Activated CD4-positive, alpha-beta T cell treated with anti-CD3 and anti-CD28 coated beads for 36 hours (primary cell): Measurements from ENCODE around the gene SPATA25. TPM values are rescaled to one million over a fixed set of nuclear protein-coding genes. Genes with fewer than 3 reads are reported as not detected.
"Not testable (repeated sequence)": the region's sequence is repeated elsewhere in the genome, so short reads cannot be mapped to it uniquely, and the experiment has no call there.

ENCODE experiments used
- ATAC-seq: fragments of 200-7000 bp; cut with Tn5 transposase; one replicate; pipeline ENCODE4 v1.10.0; 2021; ENCODE audit warnings: mild to moderate bottlenecking, moderate library complexity
- CTCF ChIA-PET: fragments of 350-600 bp; sonication (Branson Sonifier 250); formaldehyde crosslinking; loops from one replicate; lab custom pipeline; 2021; ENCODE audit warnings: antibody characterized with exemption; lab: Charles Lee
- POLR2A ChIA-PET: fragments of 350-600 bp; sonication (Branson Sonifier 250); formaldehyde crosslinking; loops from one replicate; lab custom pipeline; 2021; ENCODE audit warnings: antibody characterized with exemption, inconsistent platforms; lab: Charles Lee
- DNase-seq: peaks from one replicate; pipeline ENCODE4 v3.0.0-alpha.2; 2020
- H3K27ac Mint-ChIP-seq: one replicate; pipeline ENCODE4 v1.8.0; 2021; ENCODE audit warnings: mixed read lengths
- H3K27me3 Mint-ChIP-seq: one replicate; pipeline ENCODE4 v1.8.0; 2021; ENCODE audit warnings: mixed read lengths
- H3K36me3 Mint-ChIP-seq: one replicate; pipeline ENCODE4 v1.8.0; 2021; ENCODE audit warnings: low read depth, mixed read lengths
- H3K4me1 Mint-ChIP-seq: one replicate; pipeline ENCODE4 v1.8.0; 2021; ENCODE audit warnings: mixed read lengths
- H3K4me3 Mint-ChIP-seq: one replicate; pipeline ENCODE4 v1.8.0; 2021; ENCODE audit warnings: mild to moderate bottlenecking, moderate library complexity, mixed read lengths
- H3K9me3 Mint-ChIP-seq: one replicate; pipeline ENCODE4 v1.8.0; 2021; ENCODE audit warnings: low read depth, mixed read lengths
- intact Hi-C, 2 experiments: fragments of 100-400 bp; cut with DNase I in 1 of 2; cut with micrococcal nuclease in 1 of 2; formaldehyde crosslinking; loops; one replicate each; pipeline versions ENCODE4 v1.14.2 to v1.15.1; 2022 to 2024; cut with DNase I, micrococcal nuclease
- total RNA-seq, 2 experiments: library from RNA; stranded (reverse); gene quantifications; one replicate each; pipeline ENCODE4 v1.2.3, GENCODE V29; 2021

Gene SPATA25
- total RNA-seq, 2 experiments from 2014 or later = 0.66 to 1.0 TPM

- peak; percentile 98 for ATAC-seq
- POLR2A ChIA-PET = interaction anchor here (0.5 to 2.3 kb wide), 9 partner anchors 8 to 200 kb away, joined by 3 to 7 read pairs (median 3); partner anchors contain the start of genes CTSA and NEURL2
Measured at GRCh38 chr20:45880988-45881788, 6.2 kb downstream of the SPATA25 start, which contains the start of gene ZSWIM1. ZSWIM1 (plus strand) TSS chr20:45881227; CDS start chr20:45882593, 1,366 bp downstream.

GRCh38 chr20:45878076-45878761, 9.2 kb downstream of the SPATA25 start:
- no peak overlapping the region for H3K27ac Mint-ChIP-seq
- ChIA-PET POLR2A (no interaction called here), CTCF (interaction anchor here (0.7 kb wide), 1 partner anchor 42 kb away, joined by 3 read pairs; no protein-coding TSS in a partner anchor)
- no peaks in the 10 kb centered on the region for H3K27me3 Mint-ChIP-seq
- intact Hi-C loops = loop anchor here in 1 of 2 experiments (5.0 kb wide), 1 partner anchor 809 kb away; the partner anchor contains the start of gene TP53RK
- H3K9me3 Mint-ChIP-seq = no peaks in the 10 kb centered on the region
- DNase-seq (no peak), ATAC-seq (no peak)
- H3K4me3 Mint-ChIP-seq = no peak overlapping the region
- peaks cover 21% of the 10 kb centered on the region for H3K4me1 Mint-ChIP-seq
- H3K36me3 Mint-ChIP-seq = peaks cover 11% of the 10 kb centered on the region

More at GRCh38 chr20:45880988-45881788, 6.2 kb downstream of the SPATA25 start, which contains the start of gene ZSWIM1:
- CTCF ChIA-PET = interaction anchor here (0.5 to 1.5 kb wide), 8 partner anchors 9 to 123 kb away, joined by 3 to 10 read pairs (median 4); partner anchors contain the start of genes CTSA and NEURL2
- no peaks in the 10 kb centered on the region for H3K9me3 Mint-ChIP-seq
- H3K4me1 Mint-ChIP-seq = peaks cover 42% of the 10 kb centered on the region
- no peaks in the 10 kb centered on the region for H3K27me3 Mint-ChIP-seq
- peak; percentile 99 for DNase-seq
- H3K36me3 Mint-ChIP-seq = peaks cover 21% of the 10 kb centered on the region
- peak within 1 kb of the TSS; percentile 94 for H3K4me3 Mint-ChIP-seq
- intact Hi-C loops = loop anchor here (1.0 to 10.0 kb wide), 10 partner anchors 10 to 916 kb away; partner anchors contain the start of genes ACOT8 (in 2 of the 2), CTSA (in 2 of the 2), NEURL2 (in 2 of the 2) and ZSWIM3 (in 2 of the 2)
- H3K27ac Mint-ChIP-seq = peak within 1 kb of the TSS; percentile 95

- no peaks in the 10 kb centered on the region for H3K27me3 Mint-ChIP-seq
- intact Hi-C loops = no loop called here
- POLR2A ChIA-PET = no interaction called here
- H3K4me1 Mint-ChIP-seq = no peaks in the 10 kb centered on the region
- no peak overlapping the region for H3K27ac Mint-ChIP-seq
- DNase-seq (no peak), ATAC-seq (no peak)
- no peaks in the 10 kb centered on the region for H3K9me3 Mint-ChIP-seq
- CTCF ChIA-PET = interaction anchor here (0.5 kb wide), 1 partner anchor 289 kb away, joined by 4 read pairs; no protein-coding TSS in a partner anchor
- H3K36me3 Mint-ChIP-seq = no peaks in the 10 kb centered on the region
- H3K4me3 Mint-ChIP-seq = no peak overlapping the region
Measured at GRCh38 chr20:45874576-45874975, 12.8 kb downstream of the SPATA25 start.

- H3K4me1 Mint-ChIP-seq, H3K27me3 Mint-ChIP-seq, intact Hi-C loops, ATAC-seq, H3K9me3 Mint-ChIP-seq, DNase-seq, POLR2A ChIA-PET, H3K4me3 Mint-ChIP-seq, H3K36me3 Mint-ChIP-seq, CTCF ChIA-PET, H3K27ac Mint-ChIP-seq: not testable (repeated sequence)
Measured at GRCh38 chr20:45874104-45874481, 13.3 kb downstream of the SPATA25 start.

GRCh38 chr20:45873409-45874103, 13.9 kb downstream of the SPATA25 start:
- ChIA-PET POLR2A (no interaction called here), CTCF (interaction anchor here (1.0 kb wide), 1 partner anchor 24 kb away, joined by 3 read pairs; no protein-coding TSS in a partner anchor)
- no peak overlapping the region for H3K27ac Mint-ChIP-seq
- no peaks in the 10 kb centered on the region for H3K4me1 Mint-ChIP-seq
- H3K9me3 Mint-ChIP-seq = no peaks in the 10 kb centered on the region
- intact Hi-C loops = no loop called here
- ATAC-seq (no peak), DNase-seq (no peak)
- no peaks in the 10 kb centered on the region for H3K36me3 Mint-ChIP-seq
- H3K27me3 Mint-ChIP-seq = no peaks in the 10 kb centered on the region
- H3K4me3 Mint-ChIP-seq = no peak overlapping the region

GRCh38 chr20:45872626-45873025, 14.8 kb downstream of the SPATA25 start:
- no peaks in the 10 kb centered on the region for H3K27me3 Mint-ChIP-seq
- H3K4me1 Mint-ChIP-seq = no peaks in the 10 kb centered on the region
- no peaks in the 10 kb centered on the region for H3K36me3 Mint-ChIP-seq
- H3K9me3 Mint-ChIP-seq = no peaks in the 10 kb centered on the region
- H3K4me3 Mint-ChIP-seq = no peak overlapping the region
- ATAC-seq = no peak
- intact Hi-C loops = no loop called here
- CTCF ChIA-PET = interaction anchor here (0.6 to 0.9 kb wide), 2 partner anchors 18 to 20 kb away, joined by 3 to 4 read pairs; partner anchors contain the start of genes CTSA and NEURL2
- DNase-seq = no peak
- H3K27ac Mint-ChIP-seq = no peak overlapping the region
- POLR2A ChIA-PET = no interaction called here

GRCh38 chr20:45867819-45868176, 19.6 kb downstream of the SPATA25 start:
- ChIA-PET CTCF (interaction anchor here (0.7 to 1.0 kb wide), 2 partner anchors 102 to 1030 kb away, joined by 3 read pairs; no protein-coding TSS in a partner anchor), POLR2A (no interaction called here)

GRCh38 chr20:45867136-45867818, 20.1 kb downstream of the SPATA25 start:
- POLR2A ChIA-PET = no interaction called here

More at GRCh38 chr20:45867819-45868176, 19.6 kb downstream of the SPATA25 start:
- Mint-ChIP-seq H3K4me1 (no peaks in the 10 kb centered on the region), H3K27me3 (no peaks in the 10 kb centered on the region), H3K36me3 (no peaks in the 10 kb centered on the region), H3K4me3 (no peak overlapping the region), H3K9me3 (no peaks in the 10 kb centered on the region), H3K27ac (no peak overlapping the region)
- intact Hi-C loops = no loop called here
- DNase-seq (no peak), ATAC-seq (no peak)

GRCh38 chr20:45866454-45866853, 21.0 kb downstream of the SPATA25 start:
- intact Hi-C loops = no loop called here
- CTCF ChIA-PET = no interaction called here
- Mint-ChIP-seq H3K36me3 (no peaks in the 10 kb centered on the region), H3K9me3 (no peaks in the 10 kb centered on the region), H3K27ac (no peak overlapping the region), H3K4me1 (no peaks in the 10 kb centered on the region), H3K27me3 (no peaks in the 10 kb centered on the region), H3K4me3 (no peak overlapping the region)
- DNase-seq = no peak
- no peak for ATAC-seq
- POLR2A ChIA-PET = no interaction called here

More at GRCh38 chr20:45867136-45867818, 20.1 kb downstream of the SPATA25 start:
- intact Hi-C loops = no loop called here
- ATAC-seq (no peak), DNase-seq (no peak)
- Mint-ChIP-seq H3K9me3 (no peaks in the 10 kb centered on the region), H3K27me3 (no peaks in the 10 kb centered on the region), H3K27ac (no peak overlapping the region), H3K4me3 (no peak overlapping the region), H3K4me1 (no peaks in the 10 kb centered on the region), H3K36me3 (no peaks in the 10 kb centered on the region)
- CTCF ChIA-PET = interaction anchor here (0.6 to 1.0 kb wide), 3 partner anchors 22 to 1029 kb away, joined by 3 to 5 read pairs (median 3); no protein-coding TSS in a partner anchor

GRCh38 chr20:45863543-45864470, 23.6 kb downstream of the SPATA25 start:
- Mint-ChIP-seq H3K4me1 (peaks cover 6% of the 10 kb centered on the region), H3K9me3 (no peaks in the 10 kb centered on the region), H3K27me3 (no peaks in the 10 kb centered on the region), H3K4me3 (no peak overlapping the region), H3K36me3 (no peaks in the 10 kb centered on the region), H3K27ac (no peak overlapping the region)
- ChIA-PET POLR2A (no interaction called here), CTCF (no interaction called here)
- DNase-seq (no peak), ATAC-seq (no peak)
- intact Hi-C loops = no loop called here
